ENCODE measurements around the gene PCDH9. TPM values are rescaled to one million over a fixed set of nuclear protein-coding genes. Genes with fewer than 3 reads are reported as not detected.

The PCDH9 gene
- total and polyA plus RNA-seq, 3 donors from 2014 or later, result 2.3 to 4.6 (median 3.5) TPM

- Histone ChIP-seq H3K27ac (no peak overlapping the region), H3K9me3 (no peaks in the 10 kb centered on the region)
- TF ChIP-seq POLR2A (IDR thresholded peaks at IDR 0.05) (no peak), CTCF (IDR thresholded peaks at IDR 0.05) (no peak)
These were observed 801.0 kb downstream of the PCDH9 start for GRCh38 chr13:66429156-66429555.

GRCh38 chr13:66427458-66427861 is 802.7 kb downstream of the PCDH9 start:
- Histone ChIP-seq H3K36me3 (ENCODE audit: low read depth, missing control alignments) (no peaks in the 10 kb centered on the region), H3K27me3 (no peaks in the 10 kb centered on the region), H3K4me1 (no peaks in the 10 kb centered on the region), H3K9me3 (no peaks in the 10 kb centered on the region), H3K27ac (no peak overlapping the region), H3K4me3 (no peak overlapping the region)
- intact Hi-C loops (cut with DNase I; ENCODE audit: low total_unique reads), result no loop called here
- TF ChIP-seq POLR2A (IDR thresholded peaks at IDR 0.05) (no peak), CTCF (IDR thresholded peaks at IDR 0.05) (no peak)
- no peak for DNase-seq
- 84 to 90% methylated on average over 2 of the region's 2 CpGs for WGBS, 2 donors

More at GRCh38 chr13:66429156-66429555, 801.0 kb downstream of the PCDH9 start:
- no peak for DNase-seq
- Histone ChIP-seq H3K36me3 (ENCODE audit: low read depth, missing control alignments) (no peaks in the 10 kb centered on the region), H3K4me3 (no peak overlapping the region), H3K27me3 (no peaks in the 10 kb centered on the region), H3K4me1 (no peaks in the 10 kb centered on the region)
- intact Hi-C loops (cut with DNase I; ENCODE audit: low total_unique reads), result no loop called here

GRCh38 chr13:66425741-66426140 is 804.4 kb downstream of the PCDH9 start:
- 54 to 56% methylated on average over 3 of the region's 3 CpGs for WGBS, 2 donors
- no peak for DNase-seq
- intact Hi-C loops (cut with DNase I; ENCODE audit: low total_unique reads), result no loop called here
- H3K36me3 ChIP-seq (ENCODE audit: low read depth, missing control alignments), result no peaks in the 10 kb centered on the region
- H3K4me3 ChIP-seq, result no peak overlapping the region
- no peaks in the 10 kb centered on the region for H3K9me3 ChIP-seq
- no peaks in the 10 kb centered on the region for H3K27me3 ChIP-seq
- H3K27ac ChIP-seq, result no peak overlapping the region
- no peak for TF ChIP-seq POLR2A (IDR thresholded peaks at IDR 0.05)
- no peak for TF ChIP-seq CTCF (IDR thresholded peaks at IDR 0.05)
- H3K4me1 ChIP-seq, result no peaks in the 10 kb centered on the region

GRCh38 chr13:66424422-66424821 is 805.7 kb downstream of the PCDH9 start:
- 74 to 85% methylated on average over 2 of the region's 2 CpGs for WGBS, 2 donors
- intact Hi-C loops (cut with DNase I; ENCODE audit: low total_unique reads), result no loop called here
- no peak for DNase-seq
- Histone ChIP-seq H3K36me3 (ENCODE audit: low read depth, missing control alignments) (no peaks in the 10 kb centered on the region), H3K4me3 (no peak overlapping the region), H3K27me3 (no peaks in the 10 kb centered on the region), H3K27ac (no peak overlapping the region), H3K4me1 (no peaks in the 10 kb centered on the region), H3K9me3 (no peaks in the 10 kb centered on the region)
- TF ChIP-seq CTCF (IDR thresholded peaks at IDR 0.05), result no peak
- no peak for TF ChIP-seq POLR2A (IDR thresholded peaks at IDR 0.05)

- H3K27me3 ChIP-seq, result no peaks in the 10 kb centered on the region
- no peak for TF ChIP-seq CTCF (IDR thresholded peaks at IDR 0.05)
- TF ChIP-seq POLR2A (IDR thresholded peaks at IDR 0.05), result no peak
- H3K36me3 ChIP-seq (ENCODE audit: low read depth, missing control alignments), result no peaks in the 10 kb centered on the region
- no peak overlapping the region for H3K4me3 ChIP-seq
- 31 to 42% methylated on average over 2 of the region's 2 CpGs for WGBS, 2 donors
- H3K9me3 ChIP-seq, result no peaks in the 10 kb centered on the region
- no peaks in the 10 kb centered on the region for H3K4me1 ChIP-seq
- H3K27ac ChIP-seq, result no peak overlapping the region
- intact Hi-C loops (cut with DNase I; ENCODE audit: low total_unique reads), result no loop called here
- DNase-seq, result no peak
These were observed 814.7 kb downstream of the PCDH9 start for GRCh38 chr13:66415444-66415843.
